Suprapubic skin (tissue), 4 donors: ENCODE measurements around the gene SPO11. TPM values are rescaled to one million over a fixed set of nuclear protein-coding genes. Genes with fewer than 3 reads are reported as not detected.

Source experiments
- DNase-seq, 2 donors: peaks; one replicate each; pipeline ENCODE4 v3.0.0-alpha.2; 2019; ENCODE audit warnings: low spot score in 2 of 2
- H3K27ac ChIP-seq: fragments of 200-600 bp; sonication (generic); one replicate; pipeline ENCODE4 v1.5.1; 2019
- H3K27me3 ChIP-seq: fragments of 200-600 bp; sonication (generic); one replicate; pipeline ENCODE4 v1.5.1; 2019
- H3K36me3 ChIP-seq: fragments of 200-600 bp; sonication (generic); one replicate; pipeline ENCODE4 v1.5.1; 2019
- H3K4me1 ChIP-seq: fragments of 200-600 bp; sonication (generic); one replicate; pipeline ENCODE4 v1.5.1; 2019
- H3K4me3 ChIP-seq: fragments of 200-600 bp; sonication (generic); one replicate; pipeline ENCODE4 v1.5.1; 2019; ENCODE audit warnings: mild to moderate bottlenecking
- H3K9me3 ChIP-seq: fragments of 200-600 bp; sonication (generic); one replicate; pipeline ENCODE4 v1.5.1; 2019
- CTCF ChIP-seq, 2 donors: fragments of 200-600 bp in 1 of 2; fragments of 450-650 bp in 1 of 2; sonication (generic) in 1 of 2; IDR thresholded peaks; one replicate each; pipeline ENCODE4 v1.5.1; 2016 to 2019; ENCODE audit warnings: antibody characterized with exemption in 2 of 2, mild to moderate bottlenecking in 1 of 2, moderate library complexity in 1 of 2
- EP300 ChIP-seq: sonication (generic); formaldehyde crosslinking; IDR thresholded peaks from one replicate; pipeline ENCODE4 v1.6.1; 2017; ENCODE audit warnings: antibody characterized with exemption
- POLR2A ChIP-seq, 2 donors: fragments of 450-650 bp; IDR thresholded peaks; one replicate each; pipeline ENCODE4 v1.6.1; 2017; ENCODE audit warnings: antibody characterized with exemption in 2 of 2, mild to moderate bottlenecking in 2 of 2, moderate library complexity in 2 of 2
- POLR2AphosphoS5 ChIP-seq, 3 donors: sonication (generic); formaldehyde crosslinking; IDR thresholded peaks; one replicate each; pipeline ENCODE4 v1.6.1; 2017; ENCODE audit warnings: antibody characterized with exemption in 3 of 3
- WGBS: methylation state at CpG from one replicate; pipeline ENCODE4 v1.1.5; 2018; 5-methylcytosine and 5-hydroxymethylcytosine counted together
- total RNA-seq, 4 donors: library from RNA; depleted of rRNA; stranded (reverse); fragments of >200 nt; gene quantifications; one replicate each; pipeline ENCODE4 v1.1.0, GENCODE V29; 2016

Gene SPO11
- total RNA-seq, 4 donors from 2014 or later, result not detected

GRCh38 chr20:57309544-57310115 lies 20.0 kb upstream of the SPO11 start:
- DNase-seq, result peak; percentile 46 to 71
- peak overlapping the region; percentile 26 for H3K27ac ChIP-seq
- peaks cover 32% of the 10 kb centered on the region for H3K4me1 ChIP-seq
- H3K36me3 ChIP-seq, result no peaks in the 10 kb centered on the region
- H3K9me3 ChIP-seq, result no peaks in the 10 kb centered on the region
- H3K27me3 ChIP-seq, result no peaks in the 10 kb centered on the region
- 80% methylated on average over 8 of the region's 9 CpGs for WGBS
- no peak overlapping the region for H3K4me3 ChIP-seq
- TF ChIP-seq POLR2AphosphoS5 (IDR thresholded peaks at IDR 0.05), result no peak
- no peak for TF ChIP-seq CTCF (IDR thresholded peaks at IDR 0.05)
- no peak for TF ChIP-seq EP300
- TF ChIP-seq POLR2A (IDR thresholded peaks at IDR 0.05), result no peak

- H3K4me1 ChIP-seq, result peaks cover 37% of the 10 kb centered on the region
- WGBS, result 95% methylated on average over 11 of the region's 11 CpGs
- H3K4me3 ChIP-seq, result no peak overlapping the region
These were observed 18.6 kb upstream of the SPO11 start for GRCh38 chr20:57310821-57311514.

GRCh38 chr20:57312138-57312537 lies 17.5 kb upstream of the SPO11 start:
- WGBS, result 90% methylated on average over 6 of the region's 6 CpGs
- H3K4me1 ChIP-seq, result peaks cover 43% of the 10 kb centered on the region
- no peak overlapping the region for H3K27ac ChIP-seq
- no peaks in the 10 kb centered on the region for H3K9me3 ChIP-seq
- H3K4me3 ChIP-seq, result no peak overlapping the region
- no peak for DNase-seq
- TF ChIP-seq EP300, result no peak
- no peaks in the 10 kb centered on the region for H3K27me3 ChIP-seq
- no peaks in the 10 kb centered on the region for H3K36me3 ChIP-seq

More at GRCh38 chr20:57310821-57311514, 18.6 kb upstream of the SPO11 start:
- H3K27me3 ChIP-seq, result no peaks in the 10 kb centered on the region
- DNase-seq, result peak in 1 of 2 donors; percentile 59
- no peaks in the 10 kb centered on the region for H3K36me3 ChIP-seq
- no peak for TF ChIP-seq EP300
- TF ChIP-seq POLR2A (IDR thresholded peaks at IDR 0.05), result no peak
- TF ChIP-seq CTCF (IDR thresholded peaks at IDR 0.05), result no peak
- no peak for TF ChIP-seq POLR2AphosphoS5 (IDR thresholded peaks at IDR 0.05)
- H3K27ac ChIP-seq, result no peak overlapping the region
- no peaks in the 10 kb centered on the region for H3K9me3 ChIP-seq

- no peaks in the 10 kb centered on the region for H3K36me3 ChIP-seq
These were observed 16.4 kb upstream of the SPO11 start for GRCh38 chr20:57313230-57313629.

GRCh38 chr20:57313951-57314350 lies 15.7 kb upstream of the SPO11 start:
- H3K4me3 ChIP-seq, result no peak overlapping the region
- H3K4me1 ChIP-seq, result peaks cover 30% of the 10 kb centered on the region
- no peak overlapping the region for H3K27ac ChIP-seq
- no peaks in the 10 kb centered on the region for H3K36me3 ChIP-seq
- TF ChIP-seq POLR2AphosphoS5 (IDR thresholded peaks at IDR 0.05) (no peak), EP300 (no peak), CTCF (IDR thresholded peaks at IDR 0.05) (no peak), POLR2A (IDR thresholded peaks at IDR 0.05) (no peak)
- 77% methylated on average over 5 of the region's 5 CpGs for WGBS
- H3K27me3 ChIP-seq, result no peaks in the 10 kb centered on the region
- H3K9me3 ChIP-seq, result no peaks in the 10 kb centered on the region
- DNase-seq, result no peak

More at GRCh38 chr20:57313230-57313629, 16.4 kb upstream of the SPO11 start:
- Histone ChIP-seq H3K27me3 (no peaks in the 10 kb centered on the region), H3K9me3 (no peaks in the 10 kb centered on the region), H3K4me3 (no peak overlapping the region), H3K4me1 (peaks cover 35% of the 10 kb centered on the region), H3K27ac (no peak overlapping the region)
- WGBS, result 54% methylated on average over 5 of the region's 5 CpGs
- TF ChIP-seq CTCF (IDR thresholded peaks at IDR 0.05), result no peak
- no peak for TF ChIP-seq EP300
- no peak for TF ChIP-seq POLR2AphosphoS5 (IDR thresholded peaks at IDR 0.05)
- no peak for TF ChIP-seq POLR2A (IDR thresholded peaks at IDR 0.05)
- no peak for DNase-seq
